Esophagus squamous epithelium (tissue), 5 donors: ENCODE data around the gene BRIX1. TPM values are rescaled to one million over a fixed set of nuclear protein-coding genes. Genes with fewer than 3 reads are reported as not detected.
A peak's percentile ranks its signal among the peaks of the same experiment; 100 is the strongest.
"Not testable (repeated sequence)": the region's sequence is repeated elsewhere in the genome, so short reads cannot be mapped to it uniquely, and the experiment has no call there.

ENCODE experiments used
- DNase-seq: peaks from one replicate; lab custom pipeline; 2025; lab: John Stamatoyannopoulos, UW
- H3K27ac ChIP-seq, 4 donors: fragments of 200-600 bp; sonication (generic); one replicate each; pipeline ENCODE4 v1.5.1; 2016 to 2019; ENCODE audit warnings: mild to moderate bottlenecking in 1 of 4
- H3K27me3 ChIP-seq, 4 donors: fragments of 200-600 bp; sonication (generic); 1 replicate in 3 of 4; 2 replicates in 1 of 4; pipeline versions ENCODE4 v1.5.1 to v1.6.0; 2017 to 2021; ENCODE audit warnings: antibody characterized with exemption in 1 of 4
- H3K36me3 ChIP-seq, 3 donors: fragments of 200-600 bp; sonication (generic); one replicate each; pipeline ENCODE4 v1.5.1; 2016 to 2019
- H3K4me1 ChIP-seq, 3 donors: fragments of 200-600 bp; sonication (generic); one replicate each; pipeline ENCODE4 v1.5.1; 2017 to 2019
- H3K4me3 ChIP-seq, 4 donors: fragments of 200-600 bp; sonication (generic); 1 replicate in 3 of 4; 2 replicates in 1 of 4; pipeline ENCODE4 v1.5.1; 2016 to 2019; ENCODE audit warnings: mild to moderate bottlenecking in 2 of 4, moderate library complexity in 1 of 4
- H3K9me3 ChIP-seq, 3 donors: fragments of 200-600 bp; sonication (generic); one replicate each; pipeline ENCODE4 v1.5.1; 2016 to 2019
- CTCF ChIP-seq, 6 experiments: fragments of 450-650 bp in 4 of 6; fragments of 200-600 bp in 2 of 6; sonication (generic) in 2 of 6; IDR thresholded peaks; one replicate each; pipeline ENCODE4 v1.5.1; 2016 to 2019; ENCODE audit warnings: antibody characterized with exemption in 6 of 6, mild to moderate bottlenecking in 4 of 6, moderate library complexity in 4 of 6
- POLR2A ChIP-seq, 4 donors: fragments of 450-650 bp; IDR thresholded peaks; one replicate each; pipeline ENCODE4 v1.6.1; 2017; ENCODE audit warnings: antibody characterized with exemption in 4 of 4, mild to moderate bottlenecking in 4 of 4, moderate library complexity in 3 of 4
- WGBS, 2 donors: methylation state at CpG; one replicate each; pipeline ENCODE4 v1.1.5; 2018; 5-methylcytosine and 5-hydroxymethylcytosine counted together
- intact Hi-C: fragments of 100-400 bp; cut with DNase I; formaldehyde crosslinking; loops from one replicate; pipeline ENCODE4 v1.15.0; 2022
- total RNA-seq, 4 donors: library from RNA; depleted of rRNA; stranded (reverse); fragments of >200 nt; gene quantifications; one replicate each; pipeline ENCODE4 v1.1.0, GENCODE V29; 2016
- donor health status: DM: yes; HTN: yes; CAD: no.

The BRIX1 gene
- total RNA-seq, 4 donors from 2014 or later: 14.5 to 37.6 (median 29.4) TPM

GRCh38 chr5:34919077-34919476, 3.6 kb downstream of the BRIX1 start:
- Histone ChIP-seq H3K27me3 (no peaks in the 10 kb centered on the region), H3K36me3 (peaks cover 0 to 58% (median 13%) of the 10 kb centered on the region in 3 donors), H3K4me1 (peaks cover 18 to 51% (median 20%) of the 10 kb centered on the region in 3 donors), H3K4me3 (no peak overlapping the region), H3K27ac (no peak overlapping the region), H3K9me3 (no peaks in the 10 kb centered on the region)
- 80% methylated on average over 4 of the region's 4 CpGs for WGBS, 2 donors
- intact Hi-C loops: no loop called here
- no peak for DNase-seq
- TF ChIP-seq CTCF (IDR thresholded peaks at IDR 0.05) (no peak), POLR2A (IDR thresholded peaks at IDR 0.05) (no peak)

GRCh38 chr5:34923256-34923655, 7.7 kb downstream of the BRIX1 start:
- Histone ChIP-seq H3K36me3 (peaks cover 0 to 88% (median 13%) of the 10 kb centered on the region in 3 donors), H3K27ac (peak overlapping the region in 2 of 4 donors; percentile 39 to 49), H3K4me1 (peaks cover 0 to 30% (median 12%) of the 10 kb centered on the region in 3 donors)
- H3K9me3 ChIP-seq, intact Hi-C loops, DNase-seq, H3K27me3 ChIP-seq, H3K4me3 ChIP-seq: not testable (repeated sequence)
- 84 to 86% methylated on average over 8 to 9 of the region's 9 CpGs for WGBS, 2 donors

GRCh38 chr5:34923694-34924461, 8.4 kb downstream of the BRIX1 start:
- intact Hi-C loops: no loop called here
- 13 to 19% methylated on average over 3 of the region's 3 CpGs for WGBS, 2 donors
- Histone ChIP-seq H3K4me3 (no peak overlapping the region), H3K27me3 (no peaks in the 10 kb centered on the region), H3K36me3 (peaks cover 0 to 82% (median 13%) of the 10 kb centered on the region in 3 donors), H3K9me3 (no peaks in the 10 kb centered on the region), H3K27ac (peak overlapping the region in 2 of 4 donors; percentile 49 to 56), H3K4me1 (peaks cover 0 to 34% (median 16%) of the 10 kb centered on the region in 3 donors)
- TF ChIP-seq POLR2A (IDR thresholded peaks at IDR 0.05): no peak
- no peak for TF ChIP-seq CTCF (IDR thresholded peaks at IDR 0.05)
- DNase-seq: no peak

- Histone ChIP-seq H3K9me3 (no peaks in the 10 kb centered on the region), H3K27me3 (no peaks in the 10 kb centered on the region), H3K36me3 (peaks cover 0 to 78% (median 13%) of the 10 kb centered on the region in 3 donors), H3K4me1 (peaks cover 0 to 36% (median 17%) of the 10 kb centered on the region in 3 donors), H3K4me3 (no peak overlapping the region), H3K27ac (peak overlapping the region in 2 of 4 donors; percentile 49 to 56)
- TF ChIP-seq POLR2A (IDR thresholded peaks at IDR 0.05) (no peak), CTCF (IDR thresholded peaks at IDR 0.05) (no peak)
- intact Hi-C loops: no loop called here
- no peak for DNase-seq
These were observed 8.9 kb downstream of the BRIX1 start for GRCh38 chr5:34924462-34924765.

- peaks cover 0 to 58% (median 9%) of the 10 kb centered on the region in 3 donors for H3K36me3 ChIP-seq
- H3K27me3 ChIP-seq: no peaks in the 10 kb centered on the region
- H3K4me3 ChIP-seq: no peak overlapping the region
- intact Hi-C loops: no loop called here
- H3K9me3 ChIP-seq: no peaks in the 10 kb centered on the region
- 90 to 92% methylated on average over 3 of the region's 3 CpGs for WGBS, 2 donors
- DNase-seq: no peak
- no peak for TF ChIP-seq POLR2A (IDR thresholded peaks at IDR 0.05)
- TF ChIP-seq CTCF (IDR thresholded peaks at IDR 0.05): no peak
- peaks cover 7 to 41% (median 26%) of the 10 kb centered on the region in 3 donors for H3K4me1 ChIP-seq
- no peak overlapping the region for H3K27ac ChIP-seq
These were observed 10.9 kb downstream of the BRIX1 start for GRCh38 chr5:34926318-34926888.
